ENCODE results near the gene AGTPBP1.

Gene AGTPBP1

GRCh38 chr9:85599540-85600105 lies 142.1 kb downstream of the AGTPBP1 start:
- Histone ChIP-seq H3K4me2 (ENCODE audit: insufficient read depth, low read length) (no peak overlapping the region), H3K27ac (ENCODE audit: low read length) (no peak overlapping the region), H3K9ac (ENCODE audit: low read depth, low read length) (no peak overlapping the region), H3K79me2 (ENCODE audit: insufficient read depth, low read length) (no peaks in the 10 kb centered on the region), H3K27me3 (ENCODE audit: insufficient read depth, low read length, poor library complexity) (no peaks in the 10 kb centered on the region), H3K4me1 (ENCODE audit: insufficient read depth, low read length) (peaks cover 11% of the 10 kb centered on the region), H4K20me1 (ENCODE audit: insufficient read depth, low read length) (peaks cover 4% of the 10 kb centered on the region; the same call in 1 of the 2 replicates), H3K36me3 (ENCODE audit: insufficient read depth, low read length) (peaks cover 16% of the 10 kb centered on the region; the same call in 1 of the 2 replicates), H3K9me3 (ENCODE audit: insufficient read depth, low read length, severe bottlenecking) (no peaks in the 10 kb centered on the region), H2AFZ (ENCODE audit: low read depth, low read length) (no peak overlapping the region), H3K4me3 (ENCODE audit: low read depth in 1 of 2, low read length in 2 of 2) (no peak overlapping the region)
- DNase-seq (no peak), ATAC-seq (ENCODE audit: insufficient read depth, low read depth) (no peak)
- no peak for TF ChIP-seq EZH2 (IDR thresholded peaks at IDR 0.05; ENCODE audit: borderline replicate concordance, low read depth, low read length, severe bottlenecking)
- TF ChIP-seq, protein P1, sequence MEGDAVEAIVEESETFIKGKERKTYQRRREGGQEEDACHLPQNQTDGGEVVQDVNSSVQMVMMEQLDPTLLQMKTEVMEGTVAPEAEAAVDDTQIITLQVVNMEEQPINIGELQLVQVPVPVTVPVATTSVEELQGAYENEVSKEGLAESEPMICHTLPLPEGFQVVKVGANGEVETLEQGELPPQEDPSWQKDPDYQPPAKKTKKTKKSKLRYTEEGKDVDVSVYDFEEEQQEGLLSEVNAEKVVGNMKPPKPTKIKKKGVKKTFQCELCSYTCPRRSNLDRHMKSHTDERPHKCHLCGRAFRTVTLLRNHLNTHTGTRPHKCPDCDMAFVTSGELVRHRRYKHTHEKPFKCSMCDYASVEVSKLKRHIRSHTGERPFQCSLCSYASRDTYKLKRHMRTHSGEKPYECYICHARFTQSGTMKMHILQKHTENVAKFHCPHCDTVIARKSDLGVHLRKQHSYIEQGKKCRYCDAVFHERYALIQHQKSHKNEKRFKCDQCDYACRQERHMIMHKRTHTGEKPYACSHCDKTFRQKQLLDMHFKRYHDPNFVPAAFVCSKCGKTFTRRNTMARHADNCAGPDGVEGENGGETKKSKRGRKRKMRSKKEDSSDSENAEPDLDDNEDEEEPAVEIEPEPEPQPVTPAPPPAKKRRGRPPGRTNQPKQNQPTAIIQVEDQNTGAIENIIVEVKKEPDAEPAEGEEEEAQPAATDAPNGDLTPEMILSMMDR (IDR thresholded peaks at IDR 0.05; ENCODE audit: borderline replicate concordance, extremely low read depth, low read length, poor library complexity, severe bottlenecking) = no peak

DNA sequence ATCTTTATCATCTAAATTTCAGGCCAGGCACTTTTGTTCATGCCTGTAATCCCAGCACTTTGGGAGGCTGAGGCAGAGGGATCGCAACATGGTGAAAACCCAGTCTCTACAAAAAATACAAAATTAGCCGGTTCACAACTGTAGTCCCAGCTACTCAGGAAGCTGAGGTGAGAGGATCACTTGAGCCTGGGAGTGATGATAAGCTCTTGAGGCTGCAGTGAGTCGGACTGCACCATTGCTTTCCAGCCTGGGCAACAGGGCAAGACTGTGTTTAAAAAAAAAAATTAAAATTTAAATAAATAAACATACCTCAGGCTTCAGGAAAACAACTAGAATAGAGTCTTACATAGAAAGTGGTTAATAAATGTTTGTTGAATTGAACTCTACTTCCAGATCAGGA lies 147.4 kb downstream of the AGTPBP1 start:
- Histone ChIP-seq H3K9ac (ENCODE audit: low read depth, low read length) (no peak overlapping the region), H4K20me1 (ENCODE audit: insufficient read depth, low read length) (no peaks in the 10 kb centered on the region), H3K4me2 (ENCODE audit: insufficient read depth, low read length) (no peak overlapping the region), H3K9me3 (ENCODE audit: insufficient read depth, low read length, severe bottlenecking) (no peaks in the 10 kb centered on the region), H2AFZ (ENCODE audit: low read depth, low read length) (no peak overlapping the region), H3K4me3 (ENCODE audit: low read depth in 1 of 2, low read length in 2 of 2) (no peak overlapping the region), H3K4me1 (ENCODE audit: insufficient read depth, low read length) (no peaks in the 10 kb centered on the region), H3K79me2 (ENCODE audit: insufficient read depth, low read length) (no peaks in the 10 kb centered on the region), H3K36me3 (ENCODE audit: insufficient read depth, low read length) (no peaks in the 10 kb centered on the region; the same call in 1 of the 2 replicates), H3K27ac (ENCODE audit: low read length) (no peak overlapping the region), H3K27me3 (ENCODE audit: insufficient read depth, low read length, poor library complexity) (no peaks in the 10 kb centered on the region)
- ATAC-seq (ENCODE audit: insufficient read depth, low read depth) = no peak
- TF ChIP-seq EZH2 (IDR thresholded peaks at IDR 0.05; ENCODE audit: borderline replicate concordance, low read depth, low read length, severe bottlenecking) = no peak
- TF ChIP-seq, protein P1 (IDR thresholded peaks at IDR 0.05; ENCODE audit: borderline replicate concordance, extremely low read depth, low read length, poor library complexity, severe bottlenecking) = no peak
- no peak for DNase-seq

DNA sequence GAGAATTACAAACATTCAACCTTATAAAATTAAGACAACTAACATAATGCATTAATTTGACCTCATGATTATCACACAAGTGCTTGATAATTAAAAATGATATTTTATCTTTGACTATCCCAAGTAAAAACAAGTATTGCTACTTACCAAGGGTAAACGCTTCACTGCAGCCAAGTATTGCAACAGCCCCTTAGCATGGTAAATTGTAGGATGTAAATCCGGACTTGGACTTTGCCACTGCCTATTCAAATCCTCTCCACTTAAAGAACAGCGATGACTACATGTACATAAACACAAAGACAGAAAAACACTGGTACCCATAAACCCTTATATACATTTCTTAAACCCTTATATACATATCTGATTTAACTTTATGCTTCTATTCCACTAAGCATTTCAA lies 155.1 kb downstream of the AGTPBP1 start:
- Histone ChIP-seq H2AFZ (ENCODE audit: low read depth, low read length) (no peak overlapping the region), H3K4me1 (ENCODE audit: insufficient read depth, low read length) (no peaks in the 10 kb centered on the region), H3K27me3 (ENCODE audit: insufficient read depth, low read length, poor library complexity) (no peaks in the 10 kb centered on the region), H3K27ac (ENCODE audit: low read length) (no peak overlapping the region), H3K4me3 (ENCODE audit: low read depth in 1 of 2, low read length in 2 of 2) (no peak overlapping the region), H3K9ac (ENCODE audit: low read depth, low read length) (no peak overlapping the region), H3K9me3 (ENCODE audit: insufficient read depth, low read length, severe bottlenecking) (no peaks in the 10 kb centered on the region), H3K36me3 (ENCODE audit: insufficient read depth, low read length) (no peaks in the 10 kb centered on the region; the same call in 1 of the 2 replicates), H4K20me1 (ENCODE audit: insufficient read depth, low read length) (no peaks in the 10 kb centered on the region), H3K4me2 (ENCODE audit: insufficient read depth, low read length) (no peak overlapping the region), H3K79me2 (ENCODE audit: insufficient read depth, low read length) (no peaks in the 10 kb centered on the region)
- TF ChIP-seq, protein P1 (IDR thresholded peaks at IDR 0.05; ENCODE audit: borderline replicate concordance, extremely low read depth, low read length, poor library complexity, severe bottlenecking) = no peak
- TF ChIP-seq EZH2 (IDR thresholded peaks at IDR 0.05; ENCODE audit: borderline replicate concordance, low read depth, low read length, severe bottlenecking) = no peak
- DNase-seq = no peak
- no peak for ATAC-seq (ENCODE audit: insufficient read depth, low read depth)

Measured in DND-41 (cell line).